K562 (cell line): ENCODE data around the gene ZNRD2. TPM values are rescaled to one million over a fixed set of nuclear protein-coding genes. Genes with fewer than 3 reads are reported as not detected.

Experiments used
- ETV1 ChIP-seq: fragments of 450-650 bp; conservative IDR thresholded peaks from 2 replicates; pipeline ENCODE4 v1.6.1; 2016; ENCODE audit warnings: missing genetic modification characterization, control low read depth, low read depth, missing compliant biosample characterization
- MAX ChIP-seq: sonication (generic); formaldehyde crosslinking; IDR thresholded peaks from 2 replicates; pipeline ENCODE4 v1.9.0; 2022; ENCODE audit warnings: mild to moderate bottlenecking, missing genetic modification reagents
- MAZ ChIP-seq, 2 experiments: fragments of 450-650 bp in 1 of 2; sonication (generic) in 1 of 2; formaldehyde crosslinking; IDR thresholded peaks in 1 of 2; conservative IDR thresholded peaks in 1 of 2; 2 replicates each; pipeline versions ENCODE4 v1.4.0 to v1.5.0; 2020; ENCODE audit warnings: mild to moderate bottlenecking in 1 of 2, missing genetic modification reagents in 1 of 2
- MCM7 ChIP-seq, 2 experiments: fragments of 450-650 bp; IDR thresholded peaks; 2 replicates each; pipeline ENCODE4 v1.6.1; 2016 to 2018
- SIN3A ChIP-seq, 2 experiments: fragments of 150-350 bp in 1 of 2; IDR thresholded peaks; 2 replicates each; pipeline ENCODE4 v1.6.1; 2011 to 2016; ENCODE audit warnings: borderline replicate concordance in 2 of 2, low read depth in 2 of 2, low read length in 2 of 2, mild to moderate bottlenecking in 2 of 2, moderate library complexity in 2 of 2; ENCODE audit not compliant: control insufficient read depth in 1 of 2
- SNIP1 ChIP-seq: fragments of 450-650 bp; IDR thresholded peaks from 2 replicates; pipeline ENCODE4 v1.7.1; 2017; ENCODE audit warnings: low read depth, mild to moderate bottlenecking
- VEZF1 ChIP-seq: fragments of 200-800 bp; sonication (Bioruptor generic); IDR thresholded peaks from 2 replicates; pipeline ENCODE4 v1.6.1; 2017; ENCODE audit warnings: missing genetic modification characterization, missing compliant biosample characterization
- ZBED1 ChIP-seq: IDR thresholded peaks from 2 replicates; pipeline ENCODE4 v1.6.1; 2014
- ZNF3 ChIP-seq: fragments of 250-450 bp; sonication (Bioruptor Pico); IDR thresholded peaks from 2 replicates; pipeline ENCODE4 v1.5.0; 2021; ENCODE audit warnings: mild to moderate bottlenecking, moderate library complexity
- ZNF592 ChIP-seq: fragments of 450-650 bp; IDR thresholded peaks from 2 replicates; pipeline ENCODE4 v1.6.1; 2017; ENCODE audit warnings: antibody characterized with exemption, mild to moderate bottlenecking
- ZNF764 ChIP-seq: fragments of 250-450 bp; sonication (Bioruptor Pico); IDR thresholded peaks from 2 replicates; pipeline ENCODE4 v1.4.0; 2020; ENCODE audit warnings: low read depth, mild to moderate bottlenecking, moderate library complexity
- ZNF77 ChIP-seq: fragments of 250-450 bp; sonication (Bioruptor Pico); IDR thresholded peaks from 2 replicates; pipeline ENCODE4 v1.5.0; 2020
- polyA plus RNA-seq, 8 experiments: library from polyadenylated mRNA; depleted of rRNA in 4 of 8; stranded (reverse) in 5 of 8; unstranded in 3 of 8; fragments of >200 nt; fragmentation: Nextera tagmentation in 2 of 8; fragmentation: Illumina TruSeq in 1 of 8; extraction: Ambion mirVana in 2 of 8; extraction: Trizol in 1 of 8; gene quantifications; 2 replicates each; pipeline versions ENCODE4 v1.2.1 to v1.2.3, GENCODE V29; 2011 to 2014; ENCODE audit warnings: inconsistent platforms in 1 of 8, missing spikeins in 1 of 8
- total RNA-seq, 7 experiments: library from RNA; depleted of rRNA in 6 of 7; stranded (reverse); fragments of >200 nt in 6 of 7; fragmentation: Illumina TruSeq in 2 of 7; extraction: Trizol in 2 of 7; gene quantifications; 2 replicates each; pipeline versions ENCODE4 v1.2.1 to v1.2.3, GENCODE V29; 2011 to 2021; ENCODE audit warnings: low replicate concordance in 1 of 7
- TF ChIP-seq, protein P1 (sequence below): sonication (generic); formaldehyde crosslinking; IDR thresholded peaks from 2 replicates; pipeline ENCODE4 v1.8.0; 2022; ENCODE audit warnings: mild to moderate bottlenecking, missing genetic modification reagents
- TF ChIP-seq, protein P2 (sequence below): fragments of 450-650 bp; IDR thresholded peaks from 2 replicates; pipeline ENCODE4 v1.6.1; 2016; ENCODE audit warnings: borderline replicate concordance

ZNRD2 gene
- total and polyA plus RNA-seq, 9 of the 15 experiments (the other 6 are each of a cell fraction or from before 2014, with no cell fraction given), result 13.4 to 129 (median 60.4) TPM

GRCh38 chr11:65576232-65576866, 6.1 kb downstream of the ZNRD2 start (continued):
- TF ChIP-seq, protein P1, sequence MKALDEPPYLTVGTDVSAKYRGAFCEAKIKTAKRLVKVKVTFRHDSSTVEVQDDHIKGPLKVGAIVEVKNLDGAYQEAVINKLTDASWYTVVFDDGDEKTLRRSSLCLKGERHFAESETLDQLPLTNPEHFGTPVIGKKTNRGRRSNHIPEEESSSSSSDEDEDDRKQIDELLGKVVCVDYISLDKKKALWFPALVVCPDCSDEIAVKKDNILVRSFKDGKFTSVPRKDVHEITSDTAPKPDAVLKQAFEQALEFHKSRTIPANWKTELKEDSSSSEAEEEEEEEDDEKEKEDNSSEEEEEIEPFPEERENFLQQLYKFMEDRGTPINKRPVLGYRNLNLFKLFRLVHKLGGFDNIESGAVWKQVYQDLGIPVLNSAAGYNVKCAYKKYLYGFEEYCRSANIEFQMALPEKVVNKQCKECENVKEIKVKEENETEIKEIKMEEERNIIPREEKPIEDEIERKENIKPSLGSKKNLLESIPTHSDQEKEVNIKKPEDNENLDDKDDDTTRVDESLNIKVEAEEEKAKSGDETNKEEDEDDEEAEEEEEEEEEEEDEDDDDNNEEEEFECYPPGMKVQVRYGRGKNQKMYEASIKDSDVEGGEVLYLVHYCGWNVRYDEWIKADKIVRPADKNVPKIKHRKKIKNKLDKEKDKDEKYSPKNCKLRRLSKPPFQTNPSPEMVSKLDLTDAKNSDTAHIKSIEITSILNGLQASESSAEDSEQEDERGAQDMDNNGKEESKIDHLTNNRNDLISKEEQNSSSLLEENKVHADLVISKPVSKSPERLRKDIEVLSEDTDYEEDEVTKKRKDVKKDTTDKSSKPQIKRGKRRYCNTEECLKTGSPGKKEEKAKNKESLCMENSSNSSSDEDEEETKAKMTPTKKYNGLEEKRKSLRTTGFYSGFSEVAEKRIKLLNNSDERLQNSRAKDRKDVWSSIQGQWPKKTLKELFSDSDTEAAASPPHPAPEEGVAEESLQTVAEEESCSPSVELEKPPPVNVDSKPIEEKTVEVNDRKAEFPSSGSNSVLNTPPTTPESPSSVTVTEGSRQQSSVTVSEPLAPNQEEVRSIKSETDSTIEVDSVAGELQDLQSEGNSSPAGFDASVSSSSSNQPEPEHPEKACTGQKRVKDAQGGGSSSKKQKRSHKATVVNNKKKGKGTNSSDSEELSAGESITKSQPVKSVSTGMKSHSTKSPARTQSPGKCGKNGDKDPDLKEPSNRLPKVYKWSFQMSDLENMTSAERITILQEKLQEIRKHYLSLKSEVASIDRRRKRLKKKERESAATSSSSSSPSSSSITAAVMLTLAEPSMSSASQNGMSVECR (CRISPR knock-in tag), result no peak
- TF ChIP-seq ZNF3 (CRISPR knock-in tag) (no peak), ZNF764 (CRISPR knock-in tag) (no peak), ZBED1 (no peak), ETV1 (0 out of 2 replicates have a peak, but pooled peaks have one; percentile 34), VEZF1 (CRISPR knock-in tag) (peak; percentile 64), SNIP1 (no peak), MAX (peak; percentile 28; the same call in 1 of the 2 replicates), ZNF77 (no peak), SIN3A (IDR thresholded peaks at IDR 0.05; ENCODE audit: borderline replicate concordance in 2 of 2, control insufficient read depth in 1 of 2, low read depth in 2 of 2, low read length in 2 of 2) (0 out of 4 replicates have a peak, but pooled peaks of 1 of the 2 experiments have one; percentile 22), MAZ (CRISPR knock-in tag; conservative IDR thresholded peaks at IDR 0.05 in 1 of 2, IDR thresholded peaks at IDR 0.05 in 1 of 2) (peak in 1 of 2 experiments; percentile 9; a peak in 1 of 4 replicates), MCM7 (IDR thresholded peaks at IDR 0.05) (no peak), ZNF592 (0 out of 2 replicates have a peak, but pooled peaks have one; percentile 20)
- TF ChIP-seq, protein P2, sequence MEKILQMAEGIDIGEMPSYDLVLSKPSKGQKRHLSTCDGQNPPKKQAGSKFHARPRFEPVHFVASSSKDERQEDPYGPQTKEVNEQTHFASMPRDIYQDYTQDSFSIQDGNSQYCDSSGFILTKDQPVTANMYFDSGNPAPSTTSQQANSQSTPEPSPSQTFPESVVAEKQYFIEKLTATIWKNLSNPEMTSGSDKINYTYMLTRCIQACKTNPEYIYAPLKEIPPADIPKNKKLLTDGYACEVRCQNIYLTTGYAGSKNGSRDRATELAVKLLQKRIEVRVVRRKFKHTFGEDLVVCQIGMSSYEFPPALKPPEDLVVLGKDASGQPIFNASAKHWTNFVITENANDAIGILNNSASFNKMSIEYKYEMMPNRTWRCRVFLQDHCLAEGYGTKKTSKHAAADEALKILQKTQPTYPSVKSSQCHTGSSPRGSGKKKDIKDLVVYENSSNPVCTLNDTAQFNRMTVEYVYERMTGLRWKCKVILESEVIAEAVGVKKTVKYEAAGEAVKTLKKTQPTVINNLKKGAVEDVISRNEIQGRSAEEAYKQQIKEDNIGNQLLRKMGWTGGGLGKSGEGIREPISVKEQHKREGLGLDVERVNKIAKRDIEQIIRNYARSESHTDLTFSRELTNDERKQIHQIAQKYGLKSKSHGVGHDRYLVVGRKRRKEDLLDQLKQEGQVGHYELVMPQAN, result no peak
